ENCODE data around the gene BARX2.
"Not testable (repeated sequence)": the region's sequence is repeated elsewhere in the genome, so short reads cannot be mapped to it uniquely, and the experiment has no call there.

The BARX2 gene

DNA sequence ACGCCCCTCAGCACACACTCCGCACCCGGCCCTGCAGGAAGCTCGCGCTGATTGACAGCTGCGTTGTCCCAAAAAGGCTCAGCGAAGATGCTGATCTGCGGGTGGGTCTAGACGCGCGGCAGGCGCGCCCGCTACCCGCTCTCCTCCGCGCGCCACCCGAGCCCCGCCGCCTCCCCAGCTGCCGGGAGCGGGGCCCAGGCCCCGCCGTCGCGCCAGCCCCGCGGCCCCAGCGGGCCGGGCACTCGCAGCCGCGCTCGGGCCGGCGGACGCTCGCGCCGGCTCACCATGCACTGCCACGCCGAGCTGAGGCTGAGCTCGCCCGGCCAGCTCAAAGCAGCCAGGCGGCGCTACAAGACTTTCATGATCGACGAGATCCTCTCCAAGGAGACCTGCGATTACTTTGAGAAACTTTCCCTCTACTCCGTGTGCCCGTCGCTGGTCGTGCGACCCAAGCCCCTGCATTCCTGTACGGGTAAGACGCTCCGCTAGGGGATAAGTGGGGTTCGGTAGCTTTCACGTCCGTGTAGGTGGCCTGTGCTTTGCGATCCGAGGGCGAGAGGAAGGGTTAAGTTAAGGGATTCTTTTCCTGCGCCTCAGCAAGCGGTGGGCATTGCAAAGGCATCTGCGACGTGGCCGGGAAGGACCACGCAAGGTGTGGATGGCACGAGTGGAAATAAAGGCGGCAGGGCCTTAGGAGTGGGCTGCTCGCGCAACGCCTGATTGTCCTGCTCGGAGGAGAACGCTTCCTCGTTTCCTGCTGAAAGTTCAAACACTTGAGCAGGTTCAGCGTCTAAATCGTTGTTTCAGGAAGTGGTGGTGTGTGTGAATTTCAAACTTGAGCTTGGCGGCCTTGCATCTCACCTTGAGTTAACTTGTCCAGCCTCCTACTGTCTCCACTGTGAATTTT is at the start of gene BARX2:
BARX2 (plus strand) TSS at position 98 of the 907 bp plus-strand sequence; CDS start at position 286, 188 bp downstream.
- DNase-seq: no peak

DNA sequence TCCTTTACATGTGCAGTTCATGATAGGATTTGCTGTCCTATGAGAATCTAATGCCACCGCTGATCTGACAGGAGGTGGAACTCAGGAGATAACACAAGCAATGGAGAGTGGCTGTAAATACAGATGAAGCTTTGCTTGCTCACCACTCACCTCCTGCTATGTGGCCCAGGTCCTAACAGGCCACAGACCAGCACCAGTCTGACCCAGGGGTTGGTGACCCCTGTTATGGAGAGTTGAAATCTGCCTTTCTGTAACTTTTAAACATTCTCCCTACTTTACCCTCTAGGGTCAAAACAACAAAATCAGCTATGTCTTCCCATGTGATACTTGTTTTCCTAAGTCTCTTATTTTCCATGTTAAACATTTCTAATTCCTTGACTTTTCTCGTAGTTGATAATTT is 48.7 kb upstream of the BARX2 start:
- DNase-seq: no peak

DNA sequence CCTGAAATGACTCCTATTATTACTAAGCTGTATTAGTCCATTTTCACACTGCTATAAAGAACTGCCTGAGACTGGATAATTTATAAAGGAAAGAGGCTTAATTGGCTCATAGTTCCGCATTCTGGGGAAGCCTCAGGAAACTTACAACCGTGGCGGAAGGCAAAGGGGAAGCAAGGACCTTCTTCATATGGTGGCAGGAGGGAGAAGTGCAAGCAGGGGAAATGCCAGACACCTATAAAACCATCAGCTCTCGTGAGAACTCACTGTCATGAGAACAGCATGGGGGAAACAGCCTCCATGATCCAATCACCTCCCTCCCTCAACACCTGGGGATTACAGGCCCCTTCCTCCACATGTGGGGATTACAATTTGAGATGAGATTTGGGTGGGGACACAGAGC is 47.9 kb upstream of the BARX2 start:
- not testable (repeated sequence) for DNase-seq

DNA sequence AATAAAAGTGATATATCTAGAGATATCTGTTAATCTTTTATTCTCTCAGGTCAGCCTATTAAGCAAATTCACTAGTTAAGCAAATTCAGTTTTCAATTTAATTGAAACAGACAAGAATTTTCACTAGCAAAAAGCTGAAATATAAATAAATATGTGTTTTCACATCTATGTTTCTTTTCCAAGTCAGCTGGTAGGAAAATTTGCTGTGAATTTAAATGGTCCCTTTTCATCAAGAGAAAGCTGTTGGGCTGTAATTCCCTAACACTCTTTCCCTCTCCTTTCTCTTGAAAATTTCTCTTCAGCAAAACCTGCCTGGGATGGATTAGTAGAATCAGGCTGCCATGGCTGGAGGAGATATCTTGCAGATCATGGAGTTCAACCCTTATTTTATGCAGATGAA is 46.9 kb upstream of the BARX2 start:
- no peak for DNase-seq

GRCh38 chr11:129331217-129331616 is 44.4 kb upstream of the BARX2 start:
- no peak for DNase-seq

DNA sequence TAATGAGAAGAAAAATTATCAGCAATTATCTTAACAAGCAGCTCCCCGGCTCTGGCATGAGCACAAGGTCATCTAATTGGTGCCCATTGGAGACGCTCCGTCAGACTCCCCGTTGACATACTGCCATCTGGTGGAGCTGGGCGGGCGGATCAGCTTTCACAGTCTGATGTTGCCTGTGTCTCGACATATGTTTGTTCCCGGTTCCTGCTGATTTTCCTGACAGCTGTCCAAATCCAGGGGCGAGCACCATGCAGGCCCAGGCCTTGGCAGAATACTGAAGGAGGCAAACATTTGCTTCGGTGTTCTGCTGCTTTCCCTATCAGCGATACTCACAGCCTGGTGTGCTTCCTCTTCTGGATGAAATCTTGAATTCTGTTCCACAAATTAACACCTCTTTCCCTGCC is 43.8 kb upstream of the BARX2 start:
- peak; percentile 15 to 56 (median 36) for DNase-seq

- no peak for DNase-seq
These were observed 41.8 kb upstream of the BARX2 start for GRCh38 chr11:129333873-129334272.

- DNase-seq: peak in 2 of 4 experiments; percentile 10 to 50
These were observed 31.2 kb upstream of the BARX2 start for GRCh38 chr11:129344301-129344940.

DNA sequence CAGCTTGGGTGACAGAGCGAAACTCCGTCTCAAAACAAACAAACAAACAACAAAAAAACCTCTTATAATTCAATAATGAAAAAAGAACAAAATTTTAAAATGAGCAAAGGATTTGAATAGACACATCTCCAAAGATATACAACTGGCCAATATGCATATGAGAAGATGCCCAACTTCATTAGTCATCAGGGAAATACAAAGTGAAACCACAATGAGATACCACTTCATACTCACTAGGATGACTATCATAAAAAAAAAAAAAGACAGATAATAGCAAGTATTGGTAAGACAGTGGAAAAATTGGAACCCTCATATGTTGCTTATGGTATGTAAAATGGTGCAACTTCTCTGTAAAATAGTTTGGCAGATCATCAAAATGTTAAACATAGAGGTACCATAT is 28.7 kb upstream of the BARX2 start:
- no peak for DNase-seq

GRCh38 chr11:129348813-129349212 is 26.8 kb upstream of the BARX2 start:
- no peak for DNase-seq

- no peak for DNase-seq
These were observed 23.0 kb upstream of the BARX2 start for GRCh38 chr11:129352676-129353075.

DNA sequence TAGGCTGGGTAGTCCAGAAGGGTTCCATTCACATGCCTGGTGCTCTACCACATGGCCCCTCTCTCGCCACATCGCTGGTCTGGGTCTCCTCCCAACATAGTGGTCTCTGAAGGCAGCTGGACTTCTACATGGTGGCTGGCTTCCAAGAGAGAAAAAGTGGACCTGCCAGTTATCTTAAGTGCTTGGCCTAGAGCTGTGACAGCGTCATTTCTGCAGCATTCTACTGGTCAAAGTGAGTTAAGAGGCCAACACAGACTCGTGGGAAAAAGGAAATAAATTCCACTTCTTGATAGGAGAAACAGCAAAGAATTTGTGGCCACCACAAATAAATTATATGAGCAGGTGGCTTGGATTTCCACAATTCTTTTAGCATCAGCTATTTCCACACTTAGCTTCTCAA is 21.0 kb upstream of the BARX2 start:
- no peak for DNase-seq

GRCh38 chr11:129359748-129360147 is 15.9 kb upstream of the BARX2 start:
- DNase-seq: no peak

- peak; percentile 27 to 67 (median 48) for DNase-seq
These were observed 11.4 kb upstream of the BARX2 start for GRCh38 chr11:129364143-129364654.

DNA sequence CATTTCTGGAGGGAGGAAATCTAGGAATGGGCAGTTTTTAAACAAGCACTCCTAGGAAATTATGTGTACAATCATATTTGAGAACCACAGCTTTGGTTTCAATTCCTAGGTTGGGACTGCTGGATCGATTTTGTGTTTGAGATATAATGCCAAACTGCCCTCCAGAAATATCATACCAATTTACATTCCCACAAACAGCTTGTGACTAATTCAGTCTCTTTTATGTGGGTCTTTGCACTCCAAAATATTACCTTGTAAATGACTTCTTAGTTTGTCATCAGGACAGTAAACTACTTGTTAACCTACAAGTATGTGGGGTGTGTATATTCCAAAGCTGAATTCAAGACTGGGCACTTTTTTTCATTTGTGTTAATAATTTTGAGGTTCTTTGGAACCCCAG is 9.8 kb upstream of the BARX2 start:
- no peak for DNase-seq

DNA sequence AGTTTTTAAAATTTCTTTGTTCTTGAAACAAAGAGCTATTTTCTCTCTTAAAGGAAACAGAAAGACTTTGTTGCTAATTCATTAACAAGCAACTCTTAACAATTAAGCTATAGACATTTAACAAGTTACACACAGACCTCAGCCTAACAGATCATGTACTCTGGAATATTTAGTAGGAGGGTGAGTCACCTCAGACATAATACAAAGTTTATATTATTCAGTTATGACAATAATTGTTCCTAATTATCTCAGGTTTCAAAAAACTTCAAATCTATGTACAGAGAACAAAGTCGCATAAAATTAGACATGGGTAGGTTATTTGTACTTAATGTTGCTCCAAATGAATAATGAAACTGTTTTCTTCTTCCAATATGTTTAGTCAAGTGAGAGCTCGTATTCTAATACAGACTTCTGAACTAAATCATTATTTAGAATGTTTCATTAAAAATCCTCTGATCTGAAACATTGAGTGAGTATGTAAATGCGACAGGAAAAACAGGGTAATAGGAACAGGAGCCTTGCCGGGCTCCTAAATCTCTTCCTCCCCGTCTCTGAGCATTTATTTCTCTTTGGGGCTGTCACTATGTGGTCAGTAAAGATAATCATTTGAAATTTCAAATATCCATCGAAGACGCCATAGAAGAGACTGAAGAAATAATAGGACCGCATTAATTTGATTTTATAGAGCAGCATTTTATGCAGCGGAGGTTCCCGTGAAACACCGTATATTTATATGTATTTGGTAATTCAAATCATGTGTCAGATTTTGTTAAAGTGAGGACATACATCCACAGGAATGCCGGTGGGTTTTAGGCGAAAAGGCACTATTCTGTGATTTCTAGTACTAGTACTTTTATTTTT is 8.7 kb upstream of the BARX2 start:
- no peak for DNase-seq

- no peak for DNase-seq
These were observed 6.6 kb upstream of the BARX2 start for GRCh38 chr11:129368889-129369672.

DNA sequence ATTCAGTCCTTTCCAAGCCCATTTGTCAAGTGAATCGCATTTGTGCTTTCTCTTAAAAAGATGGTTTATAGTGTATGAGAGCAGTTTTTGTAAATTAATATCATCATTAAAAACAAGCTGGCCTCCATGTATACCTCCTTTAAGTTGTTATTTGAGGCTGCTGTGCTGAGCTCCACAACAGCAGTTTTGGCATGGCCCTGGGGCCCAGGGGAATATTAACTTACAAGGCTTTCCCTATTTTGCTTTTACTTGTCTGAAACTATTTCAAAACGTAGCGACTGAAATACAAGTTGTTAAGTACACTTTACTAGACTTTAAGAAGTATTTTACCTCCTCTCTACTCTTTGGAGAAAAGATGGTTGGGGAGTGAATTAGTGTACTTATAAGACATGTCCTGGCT is 4.9 kb upstream of the BARX2 start:
- no peak for DNase-seq

GRCh38 chr11:129372609-129373488 is 2.8 kb upstream of the BARX2 start:
- DNase-seq: no peak

GRCh38 chr11:129373489-129373953 is 2.1 kb upstream of the BARX2 start:
- DNase-seq: no peak
